Fibroblast of lung (primary cell): ENCODE results near the gene TNS1.

ENCODE experiments used
- EZH2 ChIP-seq: IDR thresholded peaks from 2 replicates; pipeline ENCODE4 v1.5.1; 2012; ENCODE audit warnings: low read length, control low read depth, mild to moderate bottlenecking; ENCODE audit errors: missing control alignments
- TF ChIP-seq, protein P1 (sequence below), 2 donors: IDR thresholded peaks in 1 of 2; conservative IDR thresholded peaks in 1 of 2; 1 replicate in 1 of 2; 2 replicates in 1 of 2; pipeline ENCODE4 v1.5.1; 2011 to 2012; ENCODE audit warnings: low read length in 2 of 2, control low read depth in 1 of 2, inconsistent platforms in 1 of 2, low read depth in 1 of 2, mild to moderate bottlenecking in 1 of 2

DNA sequence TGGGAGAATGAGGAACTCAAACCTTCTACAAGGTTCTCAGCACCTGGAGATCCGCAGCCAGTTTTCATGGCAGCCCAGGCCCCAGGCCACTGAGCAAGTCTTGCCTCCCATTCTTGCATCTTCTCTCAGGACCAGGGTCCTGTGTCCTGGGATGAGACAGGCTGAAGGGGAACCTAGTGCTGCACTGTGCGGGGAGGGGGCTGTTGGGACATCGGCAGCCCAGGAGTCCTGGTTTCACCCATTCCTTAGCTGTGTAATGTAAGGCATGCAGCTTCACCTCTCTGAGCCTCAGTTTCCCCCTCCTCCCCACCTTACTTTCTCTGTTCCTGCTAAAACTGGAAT lies 43.9 kb downstream of the TNS1 start:
- TF ChIP-seq, protein P1, sequence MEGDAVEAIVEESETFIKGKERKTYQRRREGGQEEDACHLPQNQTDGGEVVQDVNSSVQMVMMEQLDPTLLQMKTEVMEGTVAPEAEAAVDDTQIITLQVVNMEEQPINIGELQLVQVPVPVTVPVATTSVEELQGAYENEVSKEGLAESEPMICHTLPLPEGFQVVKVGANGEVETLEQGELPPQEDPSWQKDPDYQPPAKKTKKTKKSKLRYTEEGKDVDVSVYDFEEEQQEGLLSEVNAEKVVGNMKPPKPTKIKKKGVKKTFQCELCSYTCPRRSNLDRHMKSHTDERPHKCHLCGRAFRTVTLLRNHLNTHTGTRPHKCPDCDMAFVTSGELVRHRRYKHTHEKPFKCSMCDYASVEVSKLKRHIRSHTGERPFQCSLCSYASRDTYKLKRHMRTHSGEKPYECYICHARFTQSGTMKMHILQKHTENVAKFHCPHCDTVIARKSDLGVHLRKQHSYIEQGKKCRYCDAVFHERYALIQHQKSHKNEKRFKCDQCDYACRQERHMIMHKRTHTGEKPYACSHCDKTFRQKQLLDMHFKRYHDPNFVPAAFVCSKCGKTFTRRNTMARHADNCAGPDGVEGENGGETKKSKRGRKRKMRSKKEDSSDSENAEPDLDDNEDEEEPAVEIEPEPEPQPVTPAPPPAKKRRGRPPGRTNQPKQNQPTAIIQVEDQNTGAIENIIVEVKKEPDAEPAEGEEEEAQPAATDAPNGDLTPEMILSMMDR (conservative IDR thresholded peaks at IDR 0.05 in 1 of 2, IDR thresholded peaks at IDR 0.05 in 1 of 2; ENCODE audit: low read depth in 1 of 2, low read length in 2 of 2): no peak
- no peak for TF ChIP-seq EZH2
